HG03097 (cell line): Measurements from ENCODE around the gene PRSS27.
"Not testable (repeated sequence)": the region's sequence is repeated elsewhere in the genome, so short reads cannot be mapped to it uniquely, and the experiment has no call there.

Experiments used
- ATAC-seq: cut with Tn5 transposase; IDR thresholded peaks from one replicate; pipeline ENCODE4 v1.9.1; 2021; ENCODE audit not compliant: unreplicated experiment, low FRiP score

PRSS27 gene

DNA sequence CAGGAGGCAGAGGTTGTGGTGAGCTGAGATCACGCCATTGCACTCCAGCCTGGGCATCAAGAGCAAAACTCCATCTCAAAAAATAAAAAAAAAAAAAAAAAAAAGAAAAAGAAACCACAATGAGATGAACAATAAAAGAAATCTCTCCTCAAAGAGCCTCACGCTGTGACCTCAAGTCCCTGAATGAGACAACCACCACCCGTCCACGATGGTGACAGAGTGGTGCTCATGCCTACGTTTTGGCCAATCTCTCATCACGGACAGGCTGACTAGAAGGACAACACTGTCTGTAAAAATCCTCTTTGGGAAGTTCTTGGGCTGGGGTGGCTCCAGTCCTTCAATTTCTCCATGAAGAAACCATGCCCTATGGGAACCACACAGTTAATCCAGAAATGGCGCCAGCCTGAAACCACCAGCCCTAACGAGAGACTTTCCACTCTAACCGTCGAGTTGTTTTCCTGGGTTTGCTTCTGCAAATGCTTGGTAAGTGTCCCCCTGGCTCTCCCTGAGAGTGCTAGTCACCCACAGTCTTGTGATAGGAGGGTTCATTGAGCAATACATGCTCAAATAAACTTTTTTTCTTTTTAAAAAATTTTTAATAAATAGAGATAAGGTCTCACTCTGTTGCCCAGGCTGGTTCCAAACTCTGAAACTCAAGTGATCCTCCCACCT, 15.0 kb upstream of the PRSS27 start:
- no peak for ATAC-seq

GRCh38 chr16:2728034-2728433, 8.0 kb upstream of the PRSS27 start:
- ATAC-seq, result no peak

DNA sequence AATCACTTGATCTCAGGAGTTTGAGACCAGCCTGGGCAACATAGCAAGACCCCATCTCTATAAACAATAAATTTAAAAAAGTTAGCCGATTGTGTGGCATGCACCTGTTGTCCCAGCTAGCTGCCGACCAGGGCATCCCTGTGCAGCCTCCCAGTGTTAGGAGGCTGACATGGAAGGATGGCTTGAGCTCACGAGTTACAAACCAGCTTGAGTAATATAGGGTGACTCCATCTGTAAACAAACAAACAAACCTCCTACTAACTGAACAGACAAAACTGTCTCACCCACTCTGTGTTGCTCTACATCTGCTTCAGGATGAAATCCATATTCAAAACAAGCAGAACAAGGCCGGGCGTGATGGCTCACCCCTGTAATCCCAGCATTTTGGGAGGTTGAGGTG, 6.9 kb upstream of the PRSS27 start:
- no peak for ATAC-seq

DNA sequence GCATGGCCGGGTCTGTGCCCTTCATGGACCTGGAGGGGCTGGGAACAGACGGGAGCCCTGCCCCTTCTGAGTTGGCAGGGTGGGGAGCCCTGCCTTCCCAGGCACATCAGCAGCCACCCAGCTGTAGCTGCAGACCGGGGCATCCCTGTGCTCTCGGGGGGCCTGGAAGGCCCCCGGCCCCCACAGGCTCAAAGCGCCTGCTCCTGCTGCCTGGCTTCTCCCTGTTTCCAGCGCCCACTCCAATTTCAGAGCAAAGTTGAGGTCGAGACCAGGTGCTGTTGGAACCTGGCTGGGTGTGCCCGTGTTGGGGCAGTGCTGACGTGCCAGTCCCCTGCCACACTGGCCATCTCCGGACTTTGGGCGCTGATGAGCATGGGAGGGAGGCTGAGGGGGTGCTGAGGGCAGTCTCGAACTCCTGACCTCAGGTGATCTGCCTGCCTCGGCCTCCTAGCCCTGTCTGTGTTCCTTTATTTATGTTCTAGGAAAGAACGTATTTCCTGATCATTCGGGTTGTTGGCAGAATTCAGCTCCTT, 4.9 kb upstream of the PRSS27 start:
- no peak for ATAC-seq

GRCh38 chr16:2724088-2724676, 4.2 kb upstream of the PRSS27 start:
- no peak for ATAC-seq

DNA sequence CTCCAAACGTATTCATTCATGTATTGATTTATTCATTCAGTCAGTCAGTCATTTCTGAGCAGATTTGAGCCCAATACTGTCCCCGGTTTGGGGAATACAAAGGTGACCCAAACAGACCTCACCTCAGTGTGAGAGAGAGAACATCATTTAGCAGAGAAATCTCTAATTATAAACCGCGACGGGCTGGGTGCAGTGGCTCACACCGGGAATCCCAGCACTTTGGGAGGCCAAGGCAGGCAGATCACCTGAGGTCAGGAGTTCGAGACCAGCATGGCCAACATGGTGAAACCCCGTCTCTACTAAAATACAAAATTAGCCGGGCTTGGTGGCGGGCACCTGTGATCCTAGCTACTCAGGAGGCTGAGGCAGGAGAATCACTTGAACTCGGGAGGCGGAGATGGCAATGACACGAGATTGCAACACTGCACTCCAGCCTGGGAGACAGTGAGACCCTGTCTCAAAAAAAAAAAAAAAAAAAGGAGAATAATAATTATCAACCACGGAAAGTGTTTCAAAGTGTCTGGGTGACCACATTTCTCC, 1.7 kb upstream of the PRSS27 start:
- not testable (repeated sequence) for ATAC-seq

- peak; percentile 83 for ATAC-seq
Observed at GRCh38 chr16:2720719-2721633, 952 bp upstream of the PRSS27 start.

- no peak for ATAC-seq
Observed at GRCh38 chr16:2719328-2720063, 528 bp downstream of the PRSS27 start.

GRCh38 chr16:2717383-2718263, 2.4 kb downstream of the PRSS27 start:
- no peak for ATAC-seq

DNA sequence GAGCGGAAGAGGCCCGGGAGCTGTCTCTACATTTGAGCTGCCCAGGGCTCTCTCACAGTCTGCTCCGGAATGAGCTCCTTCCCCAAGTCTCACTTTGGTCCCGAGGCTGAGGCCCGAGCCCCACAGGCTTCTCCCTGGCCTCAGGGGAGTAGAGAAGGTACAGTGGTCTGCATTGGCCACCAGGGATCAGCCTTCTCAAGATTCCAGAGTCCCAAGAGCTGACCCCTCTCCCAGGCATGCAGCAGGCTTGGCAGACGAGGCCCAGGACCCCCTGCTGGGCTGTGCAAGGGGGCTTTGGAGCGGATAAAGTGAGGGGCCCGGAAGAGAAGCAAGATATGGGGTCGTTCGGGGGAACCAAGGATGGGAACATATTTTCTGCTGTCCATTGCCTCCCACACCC, 3.1 kb downstream of the PRSS27 start:
- no peak for ATAC-seq

- no peak for ATAC-seq
Observed at GRCh38 chr16:2715966-2716885, 3.8 kb downstream of the PRSS27 start.

DNA sequence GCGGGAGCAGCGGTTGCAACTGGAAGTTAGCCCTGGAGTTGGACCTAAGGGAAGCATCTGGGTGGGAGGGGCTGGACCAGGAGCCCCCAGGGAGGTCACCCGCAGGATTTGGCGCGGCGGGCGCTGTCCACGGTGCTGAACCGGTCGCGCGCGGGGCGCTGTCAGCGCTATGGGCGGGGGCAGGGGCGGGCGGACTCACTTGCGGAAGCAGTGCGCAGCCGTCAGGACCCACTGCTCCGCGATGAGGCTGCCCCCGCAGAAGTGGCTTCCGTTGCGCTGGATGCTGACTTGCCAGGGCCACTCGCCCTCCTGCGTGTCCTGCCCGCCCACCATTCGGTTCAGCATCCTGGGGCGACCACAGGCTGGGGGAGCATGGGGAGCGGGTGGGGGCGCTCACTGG, 4.5 kb downstream of the PRSS27 start:
- ATAC-seq, result no peak

DNA sequence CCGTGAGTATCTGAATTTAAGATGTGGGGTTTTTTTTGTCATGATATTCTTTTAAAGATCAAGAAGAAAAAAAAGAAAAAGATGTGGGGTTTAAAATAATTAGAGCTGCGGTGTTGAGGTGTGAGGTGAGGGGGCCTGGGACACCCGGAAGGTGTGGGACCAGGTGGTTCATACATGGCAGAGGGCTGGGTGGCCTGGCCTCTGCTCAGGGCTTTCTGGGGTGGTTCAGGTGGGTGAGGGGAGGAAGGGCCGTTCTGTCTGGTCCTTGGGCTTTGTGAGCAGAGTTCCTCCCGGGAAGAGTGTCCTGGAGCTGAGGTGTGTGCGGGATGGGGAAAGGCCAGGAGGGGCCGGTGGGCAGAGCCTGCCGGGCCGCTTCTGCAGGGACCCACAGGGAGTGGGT, 5.0 kb downstream of the PRSS27 start:
- ATAC-seq, result no peak

GRCh38 chr16:2713985-2714774, 5.8 kb downstream of the PRSS27 start:
- no peak for ATAC-seq

- no peak for ATAC-seq
Observed at GRCh38 chr16:2713523-2713922, 6.5 kb downstream of the PRSS27 start.

- ATAC-seq, result no peak
Observed at GRCh38 chr16:2712546-2712945, 7.5 kb downstream of the PRSS27 start.

DNA sequence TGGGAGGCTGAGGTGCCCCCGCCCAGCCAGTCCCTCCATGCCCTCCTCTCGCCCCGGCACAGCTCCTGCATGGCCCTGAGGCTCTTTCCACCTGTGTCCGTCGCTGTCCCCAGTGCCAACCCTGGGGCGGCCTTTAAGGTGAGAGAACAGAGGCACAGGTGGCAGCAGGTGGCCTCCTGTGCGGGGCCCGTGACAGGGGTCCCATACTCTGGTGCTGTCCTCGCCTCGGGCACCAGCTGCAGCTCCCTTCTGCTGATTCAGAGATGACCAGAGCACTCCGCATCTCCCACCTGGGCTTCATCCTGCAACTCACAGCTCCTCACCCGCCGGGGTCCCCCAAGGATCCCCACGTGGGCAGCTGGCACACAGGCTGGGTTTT, 8.0 kb downstream of the PRSS27 start:
- ATAC-seq, result no peak
